ENCODE data around the gene APP.

APP gene

DNA sequence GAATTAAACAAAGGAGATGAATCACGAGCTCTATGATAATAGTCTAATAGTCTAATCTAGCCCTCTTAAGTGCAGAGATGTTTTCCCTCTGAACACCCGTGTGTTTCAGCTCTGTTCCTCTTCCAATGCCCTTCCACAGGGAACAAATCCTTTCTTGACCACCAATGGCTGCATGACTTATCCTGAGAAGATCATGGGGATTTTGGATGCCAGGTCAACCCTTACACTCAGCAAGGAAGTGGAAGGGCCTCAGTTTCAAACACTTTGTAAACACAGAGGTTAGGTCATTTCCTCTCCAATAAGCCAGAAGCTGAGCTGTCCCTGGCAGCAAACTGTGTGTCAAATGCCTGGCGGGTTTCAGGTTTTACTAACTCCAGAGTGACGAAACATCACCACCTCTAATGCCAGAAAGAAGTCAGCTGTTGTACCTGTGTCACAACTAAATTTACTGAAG lies 235.8 kb downstream of the APP start:
- no peak overlapping the region for H3K27ac ChIP-seq (ENCODE audit: low read depth, low read length)
- no peaks in the 10 kb centered on the region for H3K4me1 ChIP-seq (ENCODE audit: control insufficient read depth, low read length)
- H3K79me2 ChIP-seq (ENCODE audit: control insufficient read depth, low read length) = no peaks in the 10 kb centered on the region
- no peak overlapping the region for H3K4me2 ChIP-seq (ENCODE audit: low read length)
- no peaks in the 10 kb centered on the region for H3F3A ChIP-seq (ENCODE audit: control insufficient read depth, insufficient read depth)
- no peaks in the 10 kb centered on the region for H3K9me3 ChIP-seq (ENCODE audit: control insufficient read depth, insufficient read depth, low read length)
- no peaks in the 10 kb centered on the region for H4K20me1 ChIP-seq (ENCODE audit: control insufficient read depth, insufficient read depth, low read depth, low read length)
- no peak overlapping the region for H3K4me3 ChIP-seq (ENCODE audit: low read length)
- H3K9me2 ChIP-seq (replicated peaks; ENCODE audit: control insufficient read depth, low read length) = no peaks in the 10 kb centered on the region
- H3K36me3 ChIP-seq (ENCODE audit: control insufficient read depth, low read length) = no peaks in the 10 kb centered on the region
- H3K27me3 ChIP-seq (ENCODE audit: control insufficient read depth, low read length) = no peaks in the 10 kb centered on the region
- TF ChIP-seq, protein P1, sequence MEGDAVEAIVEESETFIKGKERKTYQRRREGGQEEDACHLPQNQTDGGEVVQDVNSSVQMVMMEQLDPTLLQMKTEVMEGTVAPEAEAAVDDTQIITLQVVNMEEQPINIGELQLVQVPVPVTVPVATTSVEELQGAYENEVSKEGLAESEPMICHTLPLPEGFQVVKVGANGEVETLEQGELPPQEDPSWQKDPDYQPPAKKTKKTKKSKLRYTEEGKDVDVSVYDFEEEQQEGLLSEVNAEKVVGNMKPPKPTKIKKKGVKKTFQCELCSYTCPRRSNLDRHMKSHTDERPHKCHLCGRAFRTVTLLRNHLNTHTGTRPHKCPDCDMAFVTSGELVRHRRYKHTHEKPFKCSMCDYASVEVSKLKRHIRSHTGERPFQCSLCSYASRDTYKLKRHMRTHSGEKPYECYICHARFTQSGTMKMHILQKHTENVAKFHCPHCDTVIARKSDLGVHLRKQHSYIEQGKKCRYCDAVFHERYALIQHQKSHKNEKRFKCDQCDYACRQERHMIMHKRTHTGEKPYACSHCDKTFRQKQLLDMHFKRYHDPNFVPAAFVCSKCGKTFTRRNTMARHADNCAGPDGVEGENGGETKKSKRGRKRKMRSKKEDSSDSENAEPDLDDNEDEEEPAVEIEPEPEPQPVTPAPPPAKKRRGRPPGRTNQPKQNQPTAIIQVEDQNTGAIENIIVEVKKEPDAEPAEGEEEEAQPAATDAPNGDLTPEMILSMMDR (IDR thresholded peaks at IDR 0.05; ENCODE audit: low read depth, low read length, poor library complexity, severe bottlenecking) = no peak
- TF ChIP-seq EZH2phosphoT487 (IDR thresholded peaks at IDR 0.05; ENCODE audit: borderline replicate concordance, low read length) = no peak

DNA sequence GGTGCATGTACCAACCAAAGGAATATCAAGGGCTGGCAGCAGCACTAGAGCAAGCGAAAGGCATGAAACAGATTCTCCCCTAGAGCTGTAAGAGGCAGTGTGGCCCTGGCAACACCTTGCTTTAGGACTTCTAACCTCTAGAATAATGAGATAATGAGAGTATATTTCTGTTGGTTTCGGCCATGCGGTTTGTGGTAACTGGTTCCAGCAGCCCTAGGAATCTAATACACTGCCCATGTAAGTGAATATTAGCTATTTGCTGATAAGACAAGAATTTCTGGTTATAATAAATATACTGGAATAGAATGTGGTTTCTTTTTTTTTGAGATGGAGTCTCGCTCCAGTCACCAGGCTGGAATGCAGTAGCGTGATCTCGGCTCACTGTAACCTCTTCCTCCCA lies 236.4 kb downstream of the APP start:
- Histone ChIP-seq H3K4me1 (ENCODE audit: control insufficient read depth, low read length) (no peaks in the 10 kb centered on the region), H3F3A (ENCODE audit: control insufficient read depth, insufficient read depth) (no peaks in the 10 kb centered on the region), H3K36me3 (ENCODE audit: control insufficient read depth, low read length) (no peaks in the 10 kb centered on the region), H3K4me2 (ENCODE audit: low read length) (no peak overlapping the region), H3K27ac (ENCODE audit: low read depth, low read length) (no peak overlapping the region), H3K4me3 (ENCODE audit: low read length) (no peak overlapping the region), H3K9me2 (replicated peaks; ENCODE audit: control insufficient read depth, low read length) (no peaks in the 10 kb centered on the region), H3K9me3 (ENCODE audit: control insufficient read depth, insufficient read depth, low read length) (no peaks in the 10 kb centered on the region), H4K20me1 (ENCODE audit: control insufficient read depth, insufficient read depth, low read depth, low read length) (no peaks in the 10 kb centered on the region), H3K27me3 (ENCODE audit: control insufficient read depth, low read length) (no peaks in the 10 kb centered on the region), H3K79me2 (ENCODE audit: control insufficient read depth, low read length) (no peaks in the 10 kb centered on the region)
- TF ChIP-seq, protein P1 (IDR thresholded peaks at IDR 0.05; ENCODE audit: low read depth, low read length, poor library complexity, severe bottlenecking) = no peak
- TF ChIP-seq EZH2phosphoT487 (IDR thresholded peaks at IDR 0.05; ENCODE audit: borderline replicate concordance, low read length) = no peak

DNA sequence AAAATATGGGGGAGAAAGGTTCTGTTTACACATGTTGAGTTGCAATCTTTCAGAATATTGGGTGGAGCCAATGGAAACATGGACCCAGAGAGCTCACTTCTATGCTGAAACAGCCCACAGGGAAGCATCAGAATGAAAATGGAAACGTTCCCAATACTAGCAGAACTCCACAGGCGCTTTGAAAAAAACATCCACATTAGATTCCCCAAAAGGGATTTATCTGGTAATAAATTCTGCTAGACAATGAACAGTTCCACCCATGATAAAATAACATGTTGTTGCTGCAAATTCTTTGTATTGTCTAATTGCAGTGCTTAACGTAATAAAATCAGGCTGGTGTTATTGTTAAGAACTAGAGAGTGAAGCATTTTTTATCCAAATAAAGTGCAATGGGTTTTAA lies 238.8 kb downstream of the APP start:
- Histone ChIP-seq H3F3A (ENCODE audit: control insufficient read depth, insufficient read depth) (no peaks in the 10 kb centered on the region), H3K36me3 (ENCODE audit: control insufficient read depth, low read length) (no peaks in the 10 kb centered on the region), H3K9me2 (replicated peaks; ENCODE audit: control insufficient read depth, low read length) (no peaks in the 10 kb centered on the region), H3K27ac (ENCODE audit: low read depth, low read length) (no peak overlapping the region), H4K20me1 (ENCODE audit: control insufficient read depth, insufficient read depth, low read depth, low read length) (no peaks in the 10 kb centered on the region), H3K4me1 (ENCODE audit: control insufficient read depth, low read length) (no peaks in the 10 kb centered on the region), H3K4me2 (ENCODE audit: low read length) (no peak overlapping the region), H3K27me3 (ENCODE audit: control insufficient read depth, low read length) (no peaks in the 10 kb centered on the region), H3K4me3 (ENCODE audit: low read length) (no peak overlapping the region), H3K9me3 (ENCODE audit: control insufficient read depth, insufficient read depth, low read length) (no peaks in the 10 kb centered on the region), H3K79me2 (ENCODE audit: control insufficient read depth, low read length) (no peaks in the 10 kb centered on the region)
- no peak for TF ChIP-seq EZH2phosphoT487 (IDR thresholded peaks at IDR 0.05; ENCODE audit: borderline replicate concordance, low read length)
- TF ChIP-seq, protein P1 (IDR thresholded peaks at IDR 0.05; ENCODE audit: low read depth, low read length, poor library complexity, severe bottlenecking) = no peak

Data from DOHH2 (cell line).